IPS DF 19.7 (cell line): Measurements from ENCODE around the gene NOX5.
"Not testable (repeated sequence)": the region's sequence is repeated elsewhere in the genome, so short reads cannot be mapped to it uniquely, and the experiment has no call there.

Source experiments
- DNase-seq: peaks from one replicate; pipeline ENCODE4 v3.0.0-alpha.2; 2013; ENCODE audit warnings: low read depth, low spot score

Gene NOX5

DNA sequence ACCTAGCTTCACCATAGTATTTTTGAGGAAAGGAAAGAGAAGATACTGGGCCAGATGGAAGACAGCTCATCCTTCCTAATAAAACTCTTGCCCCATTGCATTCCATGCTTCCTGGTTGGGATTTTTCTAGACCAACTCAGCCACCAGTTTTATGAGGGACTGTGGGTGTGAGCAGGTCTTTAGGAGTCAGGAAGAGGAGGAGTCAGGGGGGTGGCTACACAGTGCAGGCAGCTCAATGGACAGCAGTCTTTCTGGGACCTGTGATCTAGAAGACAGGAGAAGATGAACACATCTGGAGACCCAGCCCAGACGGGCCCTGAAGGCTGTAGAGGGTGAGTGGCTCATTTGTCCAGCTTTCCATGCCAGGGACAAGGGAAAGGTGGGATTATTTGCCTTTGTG is at the start of gene NOX5:
NOX5 (plus strand) TSS at position 242 of the 400 bp plus-strand sequence; CDS start at position 283, 41 bp downstream.
- no peak for DNase-seq

DNA sequence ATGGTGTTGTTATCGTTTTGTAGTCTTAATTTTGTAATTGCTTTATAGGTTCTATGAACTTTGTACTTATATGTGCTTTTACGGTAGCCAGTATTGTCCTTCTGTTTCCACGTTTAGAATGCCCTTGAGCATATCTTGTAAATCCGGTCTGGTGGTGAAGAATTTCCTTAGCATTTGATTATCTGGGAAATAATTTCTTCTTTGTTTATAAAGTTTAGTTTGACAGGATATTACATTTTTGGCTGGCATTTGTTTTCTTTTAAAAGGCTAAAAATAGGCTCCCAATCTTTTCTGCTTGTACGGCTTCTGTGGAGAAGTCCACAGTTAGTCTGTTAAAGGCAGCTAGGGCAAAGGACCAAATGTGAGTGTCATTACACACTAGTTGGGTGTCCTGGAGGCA is 47.5 kb upstream of the NOX5 start:
- DNase-seq, result no peak

DNA sequence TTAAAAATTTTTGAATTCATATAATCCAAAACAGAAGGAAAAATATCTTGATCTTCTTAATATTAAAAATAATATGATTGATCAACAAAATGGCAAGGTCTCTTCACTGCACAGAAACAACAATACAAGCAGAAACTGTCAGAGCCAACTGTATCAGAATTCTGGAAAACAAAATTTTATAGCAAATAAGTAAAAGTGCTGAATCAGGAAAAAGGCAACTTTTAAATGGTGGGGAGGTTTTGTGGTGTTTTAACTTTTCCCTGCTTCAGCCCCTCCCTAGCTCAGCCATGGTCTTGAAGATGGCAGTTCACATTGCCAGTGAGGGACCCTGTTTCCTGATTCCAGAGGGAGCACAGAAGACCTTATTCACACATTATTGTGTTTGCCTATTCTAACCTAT is 46.5 kb upstream of the NOX5 start:
- no peak for DNase-seq

GRCh38 chr15:68969298-68969697 is 45.2 kb upstream of the NOX5 start:
- no peak for DNase-seq

- DNase-seq, result no peak
Observed at GRCh38 chr15:68972201-68973065, 42.1 kb upstream of the NOX5 start.

- DNase-seq, result not testable (repeated sequence)
Observed at GRCh38 chr15:68975651-68976160, 38.8 kb upstream of the NOX5 start.

GRCh38 chr15:68977426-68977825 is 37.1 kb upstream of the NOX5 start:
- DNase-seq, result not testable (repeated sequence)

GRCh38 chr15:68979006-68979405 is 35.5 kb upstream of the NOX5 start:
- no peak for DNase-seq

- DNase-seq, result no peak
Observed at GRCh38 chr15:68979816-68980215, 34.7 kb upstream of the NOX5 start.

DNA sequence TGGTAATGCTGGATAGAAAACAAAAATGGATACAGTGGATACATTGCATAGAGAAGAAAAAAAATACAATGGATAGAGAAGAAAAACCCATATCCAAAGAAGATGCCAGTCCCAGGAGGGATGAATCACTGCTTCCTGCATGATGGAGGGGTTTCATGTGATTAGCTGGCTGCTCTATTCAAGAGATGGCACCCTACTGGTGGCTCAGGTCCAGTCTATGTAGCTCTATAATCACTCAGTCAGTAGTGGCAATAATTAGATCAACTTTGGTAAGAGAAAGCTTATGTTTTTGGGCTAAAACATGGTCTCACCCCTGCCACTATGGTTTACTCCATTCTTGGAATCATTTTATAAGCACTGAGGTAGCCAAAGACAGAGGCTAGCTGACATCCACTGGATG is 33.7 kb upstream of the NOX5 start:
- DNase-seq, result no peak

DNA sequence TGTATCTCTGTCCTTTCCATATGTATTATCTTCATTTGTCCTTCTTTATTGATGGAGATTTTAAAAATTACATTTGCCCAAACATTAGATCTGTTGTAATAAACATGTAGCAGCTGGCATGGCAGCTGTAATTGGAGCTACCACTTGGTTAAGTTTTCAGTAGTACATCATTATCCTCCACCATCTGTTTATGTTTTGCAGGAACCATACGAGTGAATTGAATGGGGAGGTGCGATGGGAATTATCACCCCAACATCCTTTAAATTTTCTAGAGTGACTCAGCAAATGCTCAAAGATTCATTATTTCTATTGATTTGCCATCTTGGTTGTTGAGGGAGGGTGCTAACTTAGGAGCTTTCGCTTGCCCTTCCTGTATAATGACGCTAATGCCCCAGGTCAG is 32.6 kb upstream of the NOX5 start:
- no peak for DNase-seq

- no peak for DNase-seq
Observed at GRCh38 chr15:68982976-68983563, 31.4 kb upstream of the NOX5 start.

DNA sequence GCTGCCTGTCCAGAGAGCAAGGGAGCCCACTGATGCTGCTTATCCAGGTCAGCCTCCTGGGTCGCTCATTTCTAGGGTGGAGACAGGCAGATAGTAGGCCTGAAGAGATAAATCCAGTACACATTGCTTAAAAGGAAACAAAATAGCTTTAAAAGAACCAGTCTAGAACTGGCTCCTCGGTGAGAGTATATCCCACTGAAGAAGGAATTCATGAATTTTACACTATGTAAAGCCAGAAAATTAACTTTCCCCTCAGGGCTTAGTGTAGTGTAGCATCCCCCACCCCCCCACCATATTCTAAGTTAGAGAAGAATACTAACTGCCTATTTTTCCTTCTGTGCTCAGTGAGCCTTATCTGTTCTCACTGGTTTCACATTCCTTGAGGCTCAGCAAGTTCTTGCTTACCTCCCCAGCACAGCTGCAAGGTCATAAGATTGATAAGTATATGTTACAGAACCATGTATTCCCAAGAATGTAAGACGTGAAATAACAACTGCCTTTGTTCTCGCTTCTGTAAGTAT is 30.5 kb upstream of the NOX5 start:
- DNase-seq, result no peak

GRCh38 chr15:68984586-68984985 is 29.9 kb upstream of the NOX5 start:
- no peak for DNase-seq

GRCh38 chr15:68985361-68985891 is 29.1 kb upstream of the NOX5 start:
- DNase-seq, result no peak

DNA sequence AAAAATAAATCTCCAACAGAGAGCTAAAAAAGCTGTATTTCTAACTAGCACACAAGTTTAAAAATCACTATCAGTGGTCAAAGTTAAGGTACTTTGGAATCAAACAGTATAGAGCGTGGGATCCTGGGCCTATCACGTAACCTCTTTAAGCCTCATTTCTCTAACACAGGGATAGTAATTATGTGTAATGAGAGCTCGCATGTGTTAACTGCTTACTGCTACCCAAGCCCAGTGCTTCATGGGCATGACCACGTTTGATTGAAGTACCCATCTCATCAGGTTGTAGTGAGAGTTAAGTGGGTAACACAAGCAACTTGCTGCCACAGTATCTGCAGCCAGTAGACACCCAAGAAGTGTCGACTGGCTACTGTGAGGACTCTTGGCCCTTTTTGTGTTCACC is 28.2 kb upstream of the NOX5 start:
- no peak for DNase-seq

DNA sequence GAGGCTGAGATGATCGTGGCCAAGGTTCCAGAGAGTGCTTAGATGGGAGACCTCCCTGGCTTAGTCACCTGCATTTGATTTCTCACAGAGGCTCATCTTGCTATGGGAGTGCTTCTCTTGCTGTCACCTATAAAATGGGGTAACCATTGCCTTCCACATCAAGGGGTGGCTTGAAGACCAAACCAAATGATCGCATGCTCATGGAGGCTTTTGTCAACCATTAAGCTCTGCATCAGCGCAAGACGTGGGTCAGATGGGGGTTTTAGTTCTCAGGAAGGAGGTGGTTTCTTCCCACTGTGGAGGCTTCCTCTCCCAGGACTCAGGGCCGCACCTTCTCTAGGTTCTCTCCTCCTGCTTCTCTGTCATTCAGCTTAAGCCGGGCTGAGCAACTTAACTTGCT is 27.4 kb upstream of the NOX5 start:
- no peak for DNase-seq

GRCh38 chr15:68987676-68988075 is 26.8 kb upstream of the NOX5 start:
- DNase-seq, result no peak

- DNase-seq, result no peak
Observed at GRCh38 chr15:68989541-68990230, 24.8 kb upstream of the NOX5 start.

DNA sequence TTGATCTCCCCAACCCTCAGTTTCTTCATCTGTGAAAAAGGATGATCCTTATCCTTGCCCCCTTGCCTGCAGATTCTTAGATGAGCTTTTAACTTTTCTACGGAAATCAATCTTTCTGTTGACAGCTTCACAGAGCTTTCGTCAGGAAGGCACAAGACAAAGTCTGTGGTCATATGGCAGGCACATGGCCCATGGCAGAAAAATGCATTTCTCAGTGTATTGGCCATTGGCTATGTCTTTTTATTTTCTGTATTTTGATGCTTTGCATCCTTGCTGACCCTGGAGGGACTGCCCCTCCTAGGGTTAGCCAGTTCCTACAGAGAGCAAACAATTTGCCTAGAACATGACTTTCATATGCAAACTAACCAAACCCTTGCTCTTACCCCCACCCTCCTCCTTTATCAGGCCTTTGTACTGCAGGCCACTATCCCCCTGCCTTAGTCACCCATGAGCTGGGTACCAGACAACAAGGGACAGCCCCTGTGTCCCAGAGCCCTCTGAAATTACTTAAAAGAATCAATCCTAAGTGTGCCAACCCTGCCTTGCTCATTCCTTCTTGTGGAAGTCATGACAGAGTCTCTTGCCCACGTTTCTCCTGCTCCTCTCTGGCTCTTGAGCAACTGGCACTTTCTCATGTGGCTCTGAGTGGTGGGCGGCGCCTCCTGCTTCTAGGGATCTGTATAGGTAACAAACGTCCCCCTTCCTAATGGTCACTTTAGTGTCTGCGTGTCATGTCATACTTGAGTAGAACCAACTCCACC is 24.1 kb upstream of the NOX5 start:
- no peak for DNase-seq

DNA sequence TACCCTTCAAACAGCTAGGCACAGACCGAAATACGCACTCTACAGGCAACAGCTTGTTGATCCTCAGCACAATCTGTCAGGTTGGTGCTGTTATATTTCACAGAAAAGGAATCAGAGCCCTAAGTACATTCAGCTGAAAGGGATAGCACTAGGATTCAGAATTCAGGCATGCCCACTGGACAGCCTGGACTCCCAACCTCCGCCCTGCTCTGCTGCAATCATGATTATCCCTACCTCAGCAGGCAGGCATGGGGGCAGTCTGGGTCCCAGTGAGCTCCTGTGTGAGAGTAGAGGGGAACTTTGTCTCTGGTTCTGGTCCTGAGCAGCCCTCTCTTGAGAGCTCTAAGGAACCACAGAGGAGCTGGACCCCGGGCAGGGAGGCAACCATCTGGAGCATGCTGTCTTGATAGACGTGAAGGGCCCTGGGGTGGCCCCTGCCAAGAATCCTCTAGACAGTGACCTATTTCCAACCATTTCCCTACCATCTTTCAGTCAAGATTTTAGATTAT is 23.4 kb upstream of the NOX5 start:
- DNase-seq, result no peak
